GM21717 (cell line): ENCODE results near the gene PCBP3.

Experiments used
- ATAC-seq: cut with Tn5 transposase; IDR thresholded peaks from one replicate; pipeline ENCODE4 v1.9.1; 2021; ENCODE audit warnings: mild to moderate bottlenecking, moderate library complexity; ENCODE audit not compliant: unreplicated experiment

The PCBP3 gene

DNA sequence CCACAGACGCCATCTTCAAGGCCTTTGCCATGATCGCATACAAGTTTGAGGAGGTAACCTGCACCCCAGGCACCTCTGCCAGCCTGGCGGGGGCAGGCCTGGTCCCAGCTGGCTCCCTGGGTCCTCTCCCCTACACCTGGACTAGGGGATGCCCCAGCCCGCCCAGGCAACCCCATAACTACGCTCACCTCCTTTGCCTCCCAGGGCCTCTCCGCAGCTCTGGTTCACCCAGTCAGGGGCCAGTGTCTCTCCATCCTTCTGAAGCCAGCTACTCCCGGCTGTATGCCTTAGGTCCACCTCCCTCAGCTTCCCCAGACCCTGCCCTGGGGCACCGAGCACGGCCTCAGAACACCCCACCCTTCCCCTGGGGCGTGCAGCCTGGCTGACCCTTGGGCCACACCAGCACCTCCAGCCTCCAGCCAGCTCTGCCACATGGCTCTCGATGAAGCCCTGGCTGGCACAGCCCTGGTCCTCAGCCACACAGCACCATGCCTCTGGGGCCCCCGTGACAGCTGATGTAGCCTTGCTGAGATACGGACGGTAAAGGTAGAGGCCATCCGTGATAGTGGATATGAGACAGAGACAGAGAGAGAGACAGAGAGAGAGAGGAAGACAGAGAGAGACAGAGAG, 257.7 kb downstream of the PCBP3 start:
- no peak for ATAC-seq

DNA sequence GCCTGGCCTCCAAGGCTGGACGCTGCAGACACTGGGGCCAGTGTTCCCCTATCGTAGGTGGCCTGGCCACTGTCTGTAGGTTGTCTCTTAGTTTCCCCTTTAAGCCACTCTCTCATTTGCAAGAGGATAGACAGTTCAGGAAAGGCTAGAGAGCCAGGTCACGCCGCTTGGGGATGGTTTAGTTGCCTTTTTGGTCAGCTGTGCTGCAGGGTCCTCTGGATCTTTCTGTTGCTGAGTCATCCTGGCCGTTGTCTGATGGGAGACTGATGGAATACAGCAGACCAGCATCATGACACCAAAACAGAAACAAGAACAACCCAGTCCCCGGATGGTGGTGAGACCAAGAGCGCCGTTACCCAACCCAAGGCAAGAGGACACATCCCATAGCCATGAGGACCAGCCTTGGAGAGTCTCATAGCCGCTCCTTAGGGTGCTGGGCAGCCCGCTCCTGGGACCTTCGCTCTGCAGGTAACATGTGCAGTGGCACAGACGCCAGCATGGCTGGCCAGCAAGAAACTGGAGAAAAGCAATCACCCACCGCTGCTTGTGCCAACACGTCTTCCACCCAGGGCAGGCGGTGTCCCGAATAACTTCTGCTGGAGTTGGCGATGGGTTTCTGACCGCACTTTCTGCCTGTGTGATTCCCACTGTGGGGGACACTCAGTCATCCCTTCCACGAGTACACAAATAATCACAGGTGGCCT, 258.9 kb downstream of the PCBP3 start:
- ATAC-seq: no peak

DNA sequence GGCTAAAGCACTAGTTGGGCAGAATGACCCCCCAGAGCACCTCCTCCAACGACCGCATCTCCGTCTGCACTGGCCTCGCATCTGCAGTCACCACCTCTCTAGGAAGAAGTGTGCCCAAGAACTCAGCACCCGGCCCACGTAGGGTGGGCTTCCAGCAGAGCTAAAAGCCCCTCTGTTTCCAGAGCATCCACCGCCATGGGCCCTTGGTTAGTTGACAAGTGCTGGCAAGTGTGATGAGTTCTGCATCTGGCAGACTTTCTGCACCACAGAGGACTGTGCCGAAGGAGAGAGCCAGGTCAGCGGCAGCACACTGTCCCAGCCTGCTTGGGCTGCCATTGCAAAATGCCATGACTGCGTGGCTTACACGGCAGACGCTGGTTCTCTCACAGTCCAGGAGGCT, 261.7 kb downstream of the PCBP3 start:
- ATAC-seq: no peak

DNA sequence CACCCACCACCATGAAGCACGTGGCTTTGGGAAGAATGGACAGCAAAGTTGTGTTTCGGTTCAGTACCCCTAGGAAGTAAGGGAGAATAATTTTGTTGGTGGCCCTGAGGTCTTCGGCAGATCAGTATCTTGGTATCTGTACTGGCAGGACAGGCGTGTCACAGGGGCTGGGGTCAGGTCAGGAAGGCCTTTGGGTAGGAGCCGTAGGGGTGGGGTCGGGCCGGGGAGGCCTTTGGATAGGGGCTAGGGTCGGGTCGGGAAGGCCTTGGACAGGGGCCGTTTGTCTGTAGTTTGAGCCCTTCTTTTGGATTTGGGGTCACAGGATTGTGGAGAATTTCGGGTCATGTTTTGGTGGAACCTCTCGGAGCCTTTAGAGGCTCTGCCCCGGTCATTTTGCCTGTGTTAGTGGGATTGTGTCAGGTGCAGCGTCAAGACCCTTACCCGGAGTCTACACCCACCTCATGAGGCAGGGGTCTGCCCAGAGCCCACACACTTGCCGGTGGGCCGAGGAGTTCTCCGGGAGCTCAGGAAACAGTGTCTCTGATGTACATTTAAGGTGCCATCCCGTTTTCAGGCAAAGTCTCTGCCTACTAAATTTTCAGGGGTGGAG, 262.8 kb downstream of the PCBP3 start:
- no peak for ATAC-seq

DNA sequence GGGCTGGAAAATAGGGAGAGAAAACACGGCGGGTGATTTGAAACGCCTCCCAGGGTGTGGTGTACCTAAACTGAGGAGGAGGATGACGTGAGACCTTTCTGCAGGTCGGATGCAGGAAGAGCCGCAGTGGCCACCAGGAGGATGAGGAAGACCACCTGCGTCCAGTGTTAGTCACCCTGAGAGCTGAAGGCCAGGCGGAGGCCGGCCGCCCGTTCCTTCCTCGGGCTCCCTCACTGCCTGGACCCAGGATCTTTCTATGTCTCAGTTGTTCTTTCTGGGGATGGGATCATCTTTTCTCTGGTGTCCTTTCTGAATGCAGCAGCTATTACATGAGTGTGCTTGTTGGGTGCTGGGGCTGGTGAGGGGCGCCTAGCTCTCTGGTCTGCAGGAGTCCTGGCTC, 263.3 kb downstream of the PCBP3 start:
- no peak for ATAC-seq

DNA sequence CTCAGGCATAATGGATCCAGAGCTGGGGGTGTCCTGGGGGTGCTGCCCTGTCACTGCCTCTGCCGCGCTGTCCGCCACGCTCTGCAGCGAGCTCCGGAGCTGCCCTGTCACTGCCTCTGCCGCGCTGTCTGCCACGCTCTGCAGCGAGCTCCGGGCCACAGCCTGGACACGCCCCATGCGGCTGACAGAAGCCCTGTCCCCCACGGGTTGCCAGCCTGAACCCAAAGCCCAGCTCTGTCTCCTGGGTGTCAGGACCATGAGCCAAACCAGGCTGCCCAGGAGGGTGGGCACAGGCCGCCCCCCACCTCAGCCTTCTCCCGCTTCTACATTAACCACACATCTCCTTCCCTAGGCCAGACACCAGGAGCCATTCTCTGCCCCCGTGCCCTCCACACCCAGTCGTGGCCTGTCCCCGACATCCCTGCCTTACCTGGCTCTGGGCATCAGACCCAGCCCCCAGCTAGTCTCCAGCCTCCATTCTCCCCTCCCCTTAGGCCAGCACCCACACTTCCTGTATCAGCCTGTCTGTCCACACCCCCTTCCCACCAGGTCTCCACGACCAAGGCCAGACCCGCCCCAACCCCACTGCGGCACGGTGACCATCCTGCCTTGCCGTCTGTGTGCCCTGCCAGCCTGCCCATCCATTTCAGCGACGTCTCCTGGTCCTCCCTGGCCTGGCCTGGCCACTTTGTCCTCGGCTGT, 265.2 kb downstream of the PCBP3 start:
- ATAC-seq: no peak

DNA sequence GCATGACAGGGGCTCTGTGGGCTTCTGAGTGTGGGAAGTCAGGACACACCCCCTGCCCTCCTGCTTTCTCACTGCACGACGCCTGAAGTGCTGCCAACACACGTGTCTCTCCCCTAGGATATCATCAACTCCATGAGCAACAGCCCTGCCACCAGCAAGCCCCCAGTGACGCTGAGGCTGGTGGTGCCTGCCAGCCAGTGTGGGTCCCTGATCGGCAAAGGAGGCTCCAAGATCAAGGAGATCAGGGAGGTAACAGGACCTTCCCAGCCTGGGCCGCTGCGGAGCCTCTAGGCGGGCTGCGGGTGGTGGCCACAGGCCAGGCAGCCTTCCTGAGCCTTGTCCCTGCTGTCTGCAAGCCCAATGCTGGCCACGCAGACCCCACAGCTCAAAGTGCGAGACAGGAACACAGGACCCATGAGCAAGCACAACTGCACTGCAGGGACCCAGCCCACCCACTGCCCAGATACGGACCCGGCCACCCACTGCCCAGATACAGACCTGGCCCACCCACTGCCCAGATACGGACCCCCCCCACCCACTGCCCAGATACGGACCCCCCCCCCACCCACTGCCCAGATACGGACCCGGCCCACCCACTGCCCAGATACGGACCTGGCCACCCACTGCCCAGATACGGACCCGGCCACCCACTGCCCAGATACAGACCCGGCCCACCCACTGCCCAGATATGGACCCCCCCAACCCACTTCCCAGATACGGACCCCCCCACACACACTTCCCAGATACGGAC, 265.9 kb downstream of the PCBP3 start:
- ATAC-seq: no peak

DNA sequence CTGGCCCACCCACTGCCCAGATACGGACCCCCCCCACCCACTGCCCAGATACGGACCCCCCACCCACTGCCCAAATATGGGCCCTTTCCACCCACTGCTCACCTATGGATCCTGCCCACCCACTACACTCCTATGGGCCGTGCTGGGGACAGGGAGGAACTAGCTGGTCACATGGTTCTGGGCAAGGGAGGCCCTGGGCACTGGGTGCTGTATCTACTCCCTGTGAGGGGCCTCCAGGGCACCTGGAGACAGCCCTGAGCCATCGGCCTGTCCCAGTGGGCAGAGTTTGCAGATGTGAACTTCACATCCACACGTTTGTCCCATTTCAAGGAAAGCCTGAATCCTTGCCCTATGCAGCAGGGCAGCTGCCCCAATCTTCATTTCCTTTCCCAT, 266.6 kb downstream of the PCBP3 start:
- no peak for ATAC-seq

DNA sequence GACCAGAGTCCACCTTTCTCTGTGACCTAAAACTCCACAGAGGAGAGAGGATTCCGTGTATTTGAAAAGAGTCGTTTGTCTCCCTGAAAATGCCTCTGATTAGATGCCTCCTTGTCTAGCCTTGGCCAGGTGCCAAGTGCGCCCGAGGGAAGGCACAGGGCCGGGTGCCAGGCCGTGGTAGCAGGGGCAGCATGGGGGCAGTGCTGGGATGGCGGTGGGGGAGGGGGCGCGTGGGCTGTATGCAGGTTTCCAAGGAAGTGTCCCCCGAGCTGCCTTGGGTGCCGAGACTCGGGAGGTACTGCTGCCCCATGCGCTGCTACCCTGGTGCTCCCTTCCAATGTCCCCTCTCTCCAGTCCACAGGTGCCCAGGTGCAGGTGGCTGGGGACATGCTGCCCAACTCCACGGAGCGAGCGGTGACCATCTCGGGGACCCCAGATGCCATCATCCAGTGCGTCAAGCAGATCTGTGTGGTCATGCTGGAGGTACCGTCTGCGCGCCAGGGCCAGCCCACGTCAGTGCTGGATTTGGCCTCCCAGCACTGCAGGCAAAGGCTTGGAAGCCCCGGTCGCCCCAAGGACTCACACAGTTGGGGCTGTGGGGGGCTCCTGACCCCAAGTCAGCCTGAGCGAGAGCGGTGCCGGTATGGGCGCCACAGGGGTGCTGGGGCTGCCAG, 267.2 kb downstream of the PCBP3 start:
- ATAC-seq: no peak

DNA sequence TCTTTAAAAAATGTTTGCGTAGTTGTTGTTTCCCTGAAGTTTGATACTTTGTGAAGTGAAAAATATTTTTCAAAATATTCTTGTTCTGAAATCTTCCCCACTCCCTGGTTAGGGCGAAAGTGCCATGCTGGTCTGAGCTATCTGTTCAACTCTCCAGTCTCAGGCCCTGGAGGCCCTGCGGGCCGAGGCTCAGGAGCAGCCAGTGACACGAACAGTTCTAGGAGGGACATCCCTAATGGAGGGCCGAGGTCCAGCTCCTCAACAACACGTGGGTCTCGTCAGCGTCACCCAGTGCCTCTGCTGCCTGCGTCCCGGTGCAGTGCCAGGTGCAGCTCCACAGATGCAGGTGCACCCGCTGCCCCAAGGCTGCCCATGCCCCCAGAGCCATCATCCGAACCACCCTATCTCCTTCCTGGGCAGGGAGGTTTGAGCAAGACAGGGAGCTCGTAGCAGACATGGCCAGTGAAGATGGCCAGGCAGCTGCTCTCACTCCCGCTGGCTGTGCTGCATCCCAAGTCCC, 268.3 kb downstream of the PCBP3 start:
- no peak for ATAC-seq

DNA sequence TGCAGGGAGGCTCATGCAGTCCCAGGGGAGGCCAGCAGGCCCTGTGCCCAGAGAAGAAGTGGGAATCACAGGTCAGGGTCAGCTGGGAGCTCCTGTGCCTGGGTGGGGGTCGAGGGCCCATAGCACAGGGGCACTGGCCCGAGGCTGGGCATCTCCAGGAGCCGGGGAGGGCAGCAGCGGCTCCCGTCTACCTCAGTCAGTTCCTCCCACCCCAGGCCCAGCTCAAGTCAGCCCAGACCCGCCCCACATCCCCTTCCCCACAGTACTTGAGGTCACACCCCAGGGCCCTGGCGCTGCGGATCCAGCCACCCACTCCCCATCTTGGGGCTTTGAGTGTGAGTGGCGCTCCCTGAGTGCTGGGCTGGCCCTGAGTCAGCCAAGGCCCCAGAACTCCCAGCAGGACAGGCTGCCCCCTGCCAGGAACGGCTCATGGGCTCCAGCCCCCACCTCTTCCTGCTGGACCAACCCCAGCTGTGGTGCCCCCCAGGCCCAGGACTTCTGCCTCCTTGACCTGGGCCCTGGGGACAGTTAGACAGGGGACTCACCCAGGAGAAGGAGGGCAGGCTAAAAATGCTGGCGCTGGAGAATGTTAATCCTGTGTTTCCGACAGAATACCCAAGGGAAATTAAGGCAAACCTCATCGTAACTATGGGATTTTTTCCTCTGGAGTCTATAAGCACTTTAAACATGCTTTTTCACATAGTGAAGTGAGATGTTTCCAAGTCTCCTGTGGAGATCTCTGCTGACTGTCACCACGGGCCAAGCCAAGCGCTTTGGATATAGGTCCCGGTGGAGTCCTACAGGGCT, 269.3 kb downstream of the PCBP3 start:
- no peak for ATAC-seq

DNA sequence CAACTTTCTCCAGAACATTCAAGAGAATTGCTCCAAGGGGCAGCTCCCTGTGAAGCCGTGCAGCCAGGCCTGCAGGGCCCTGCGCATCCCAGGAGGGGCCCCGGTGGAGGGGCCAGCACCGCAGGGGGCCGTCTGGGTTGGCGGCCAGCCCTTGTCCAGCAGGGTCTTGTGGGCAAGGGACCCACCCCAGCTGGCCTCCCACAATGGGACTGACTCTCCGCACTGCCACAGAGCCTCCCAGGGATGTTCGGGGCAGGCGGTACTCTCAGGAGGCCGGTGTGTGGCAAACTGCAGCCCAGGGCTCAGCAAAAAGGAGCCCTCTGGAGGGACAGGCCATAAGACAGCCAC, 269.9 kb downstream of the PCBP3 start:
- no peak for ATAC-seq

DNA sequence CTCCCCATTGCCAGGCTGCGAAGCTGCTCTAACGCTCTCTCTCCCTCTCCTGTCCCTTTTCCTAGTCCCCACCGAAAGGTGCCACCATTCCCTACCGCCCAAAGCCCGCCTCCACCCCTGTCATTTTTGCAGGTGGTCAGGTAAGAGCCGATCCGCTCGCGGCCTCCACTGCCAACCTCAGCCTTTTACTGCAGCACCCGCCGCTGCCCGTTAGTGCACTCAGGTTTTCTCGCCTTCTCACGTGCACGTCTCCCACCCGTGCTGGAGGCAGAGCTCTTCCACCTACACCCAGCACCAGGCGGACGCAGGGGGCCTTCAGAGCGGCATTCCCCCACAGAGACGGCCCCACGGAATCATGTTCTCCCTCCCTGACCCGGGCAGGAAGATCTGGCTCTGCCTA, 270.4 kb downstream of the PCBP3 start:
- no peak for ATAC-seq

DNA sequence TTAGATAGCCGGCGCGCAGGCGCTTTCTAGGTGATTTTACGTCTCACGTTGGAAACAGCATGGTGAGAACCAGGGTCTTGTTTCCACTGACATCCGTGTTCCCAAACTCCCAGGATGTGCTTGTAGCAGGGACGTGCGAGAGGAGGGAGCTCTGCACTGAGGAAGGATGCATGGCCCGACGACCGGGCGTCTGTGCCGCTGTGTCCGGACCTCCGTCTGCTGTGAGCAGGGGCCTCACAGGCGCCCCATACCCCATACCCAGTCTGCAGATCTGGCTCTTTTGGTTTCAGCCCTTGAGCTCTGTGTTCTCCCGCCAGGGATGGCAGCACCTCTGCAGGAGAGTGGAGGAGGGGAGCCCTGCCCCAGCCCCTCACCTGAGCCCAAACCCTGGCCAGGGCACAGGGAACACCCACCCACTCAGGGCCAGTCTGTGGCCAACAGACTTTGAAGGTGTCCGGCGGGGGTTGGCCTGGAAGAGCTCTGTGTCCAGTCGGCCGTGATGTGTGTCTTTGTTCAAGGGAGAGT, 270.9 kb downstream of the PCBP3 start:
- ATAC-seq: no peak

DNA sequence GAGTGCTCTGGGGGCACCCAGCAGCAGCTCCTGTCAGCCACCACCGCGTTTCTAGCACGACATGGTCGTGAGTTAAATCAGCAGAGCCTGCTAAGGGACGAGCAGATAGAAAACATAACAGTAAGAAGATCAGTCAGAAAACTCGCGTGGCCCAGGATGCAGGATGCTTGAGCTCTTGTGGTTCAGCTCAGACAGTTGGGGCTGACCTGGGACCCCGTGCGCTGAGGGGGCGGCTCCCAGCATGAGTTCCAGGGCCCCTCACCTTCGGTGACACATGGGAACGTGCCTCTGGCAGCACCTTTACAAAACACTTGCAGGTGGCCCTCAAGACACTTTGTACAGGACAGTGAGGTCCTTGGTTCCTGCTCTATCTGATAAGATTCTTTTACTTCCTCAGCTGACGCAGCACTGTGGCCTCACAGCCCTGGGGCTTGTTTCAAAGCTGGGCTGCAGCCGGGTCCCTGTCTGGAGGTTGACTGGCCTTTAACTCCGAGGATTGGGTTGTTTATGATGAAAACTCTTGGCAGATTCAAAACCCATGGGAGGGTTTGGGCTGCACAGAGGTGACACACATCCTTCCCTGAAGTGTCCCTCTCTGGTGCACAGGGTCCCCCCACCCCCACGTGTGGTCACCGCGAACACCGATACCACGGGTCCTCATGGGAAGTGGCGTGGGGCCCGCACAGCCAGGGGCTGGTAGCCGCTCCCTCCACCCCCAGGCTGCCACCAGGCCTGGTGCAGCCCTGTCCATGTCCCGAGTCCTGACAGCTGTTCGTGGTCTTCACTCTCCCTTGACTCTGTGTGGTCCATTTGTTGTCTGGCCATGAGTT, 272.7 kb downstream of the PCBP3 start:
- ATAC-seq: no peak

DNA sequence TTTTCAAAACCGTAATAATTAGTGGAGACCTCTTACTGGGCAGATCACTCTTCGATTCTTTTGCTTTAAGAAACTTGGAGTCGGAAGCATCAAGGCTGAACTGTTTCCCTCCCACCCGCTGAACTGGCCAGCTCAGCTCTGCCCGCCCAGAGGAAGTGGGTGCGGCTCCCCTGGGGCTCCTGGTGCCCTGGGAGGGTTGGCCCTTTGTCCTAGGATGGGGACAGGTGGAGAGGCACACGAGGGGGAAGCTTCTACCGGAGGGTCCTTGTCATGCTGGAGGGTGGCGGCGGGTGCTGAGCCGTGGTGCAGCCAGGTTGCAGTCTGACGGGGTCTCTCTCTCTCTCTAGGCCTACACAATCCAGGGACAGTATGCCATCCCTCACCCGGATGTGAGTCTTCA, 273.7 kb downstream of the PCBP3 start:
- ATAC-seq: no peak

DNA sequence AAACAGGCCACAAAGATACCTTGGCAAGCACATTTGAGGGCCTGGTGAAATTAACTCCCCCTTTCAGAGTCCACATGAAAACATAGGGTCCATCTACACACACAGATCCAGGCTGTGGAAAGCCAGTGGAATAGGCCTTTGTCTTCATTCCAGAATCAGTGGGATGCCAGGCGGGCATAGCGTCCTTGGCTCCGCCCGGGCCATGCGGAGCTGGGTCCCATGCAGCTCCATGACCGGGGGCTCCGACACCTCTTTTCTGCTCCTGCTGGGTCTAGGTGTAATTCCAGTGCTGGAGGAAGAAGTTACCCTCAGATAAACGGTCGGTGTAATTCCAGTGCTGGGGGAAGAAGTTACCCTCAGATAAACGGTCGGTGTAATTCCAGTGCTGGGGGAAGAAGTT, 274.5 kb downstream of the PCBP3 start:
- ATAC-seq: no peak

DNA sequence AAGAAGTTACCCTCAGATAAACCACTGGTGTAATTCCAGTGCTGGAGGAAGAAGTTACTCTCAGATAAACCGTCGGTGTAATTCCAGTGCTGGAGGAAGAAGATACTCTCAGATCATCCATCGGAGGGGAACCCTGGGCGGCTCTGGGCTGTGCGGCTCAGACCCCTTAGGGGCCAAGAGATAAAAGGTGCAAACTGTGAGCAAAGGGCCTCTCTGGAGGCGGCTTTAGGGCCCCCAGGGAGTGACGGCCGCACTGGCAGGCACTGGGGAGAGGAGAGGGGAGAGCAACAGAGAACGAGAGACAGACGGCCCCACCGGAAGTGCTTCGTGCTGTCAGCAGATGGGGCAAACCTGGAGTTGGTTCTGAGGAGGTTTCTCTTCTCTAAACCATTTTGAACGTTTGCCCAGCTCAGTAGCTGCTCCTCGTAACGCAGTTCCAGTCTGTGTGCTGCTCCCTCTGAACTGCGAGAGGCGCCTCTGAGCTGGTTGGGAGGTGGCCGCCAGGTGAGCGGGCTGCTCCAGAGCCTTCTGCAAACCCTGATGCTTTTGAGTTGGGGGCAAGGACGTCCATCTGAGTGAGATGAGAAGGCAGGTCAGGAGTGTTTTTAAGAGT, 275.4 kb downstream of the PCBP3 start:
- no peak for ATAC-seq
